ENCODE measurements around the gene QPCTL. TPM values are rescaled to one million over a fixed set of nuclear protein-coding genes. Genes with fewer than 3 reads are reported as not detected.

QPCTL gene
- total and polyA plus RNA-seq, 9 of the 15 experiments (the other 6 are each of a cell fraction or from before 2014, with no cell fraction given) = 0.99 to 31.3 (median 12.7) TPM

DNA sequence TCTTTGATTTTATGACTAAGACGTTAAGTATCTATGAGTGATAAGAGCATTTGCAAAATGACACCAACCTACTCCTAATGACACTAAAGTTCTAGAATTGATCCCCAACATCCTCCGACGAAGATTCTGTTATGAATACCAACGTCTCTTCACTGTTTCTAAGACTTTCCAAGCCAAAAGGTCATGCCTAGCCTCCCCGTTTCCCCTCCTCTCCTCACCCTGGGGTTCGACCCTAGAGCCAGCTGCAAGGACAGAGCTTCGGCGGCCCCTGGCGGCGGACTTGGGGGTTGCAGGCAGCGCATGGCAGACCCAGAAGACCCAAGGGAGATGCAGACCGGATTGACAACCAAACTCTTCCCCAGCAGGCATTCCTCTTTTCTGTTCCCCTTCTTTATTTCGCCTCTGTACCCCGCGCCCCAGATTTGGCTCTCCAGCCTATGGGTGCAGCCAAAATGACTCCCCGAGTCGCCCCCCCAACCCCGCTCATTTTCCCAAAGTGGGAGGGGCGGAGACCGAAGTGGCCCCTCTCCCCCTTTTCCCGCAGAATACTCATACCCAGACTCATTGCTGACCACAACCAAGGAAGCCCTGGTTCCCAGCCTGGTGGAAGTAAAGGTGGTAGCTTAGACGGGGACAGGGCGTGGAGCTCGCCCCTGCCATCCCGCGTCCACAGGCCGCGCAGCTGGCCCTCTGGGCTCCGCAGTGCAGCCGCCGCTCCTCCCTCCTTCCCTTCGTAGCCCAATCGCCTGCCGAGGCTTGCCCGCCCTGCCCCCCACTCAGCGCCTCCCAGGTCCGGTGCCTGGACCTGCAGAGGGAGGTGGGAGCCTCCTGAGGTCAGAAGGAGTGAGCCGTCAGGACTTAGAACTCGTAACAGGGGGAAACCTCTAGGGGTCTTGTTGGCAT lies 49.2 kb upstream of the QPCTL start (continued):
- no peak for TF ChIP-seq FUS (optimal IDR thresholded peaks at IDR 0.05; ENCODE audit: low read depth, low read length)
- peak; percentile 13 for TF ChIP-seq GTF3C2 (IDR thresholded peaks at IDR 0.05; ENCODE audit: borderline replicate concordance, extremely low read depth, insufficient read length)
- 0 out of 3 replicates have a peak, but pooled peaks of 1 of the 2 experiments have one; percentile 15 for TF ChIP-seq CBX3 (IDR thresholded peaks at IDR 0.05; ENCODE audit: borderline replicate concordance in 1 of 2, low read length in 2 of 2)
- TF ChIP-seq PRPF4 (IDR thresholded peaks at IDR 0.05; ENCODE audit: insufficient read depth, low read depth, low read length, poor library complexity, severe bottlenecking) = no peak
- no peak; the same call in 1 of the 2 replicates for TF ChIP-seq LCOR (CRISPR knock-in tag; IDR thresholded peaks at IDR 0.05)
- TF ChIP-seq HCFC1 (IDR thresholded peaks at IDR 0.05; ENCODE audit: low read depth, low read length) = no peak
- TF ChIP-seq MLLT1 (IDR thresholded peaks at IDR 0.05) = no peak
- no peak for TF ChIP-seq POLR3G (IDR thresholded peaks at IDR 0.05; ENCODE audit: extremely low read depth, insufficient read length, insufficient replicate concordance)
- no peak for TF ChIP-seq ID3 (CRISPR knock-in tag; IDR thresholded peaks at IDR 0.05)
- TF ChIP-seq ID3 (tag; IDR thresholded peaks at IDR 0.05) = peak; percentile 86
- TF ChIP-seq ZMIZ1 (IDR thresholded peaks at IDR 0.05; ENCODE audit: low read depth in 2 of 2, low read length in 2 of 2) = no peak
- TF ChIP-seq GTF2F1 (IDR thresholded peaks at IDR 0.05; ENCODE audit: low read depth, low read length) = no peak
- 0 out of 2 replicates have a peak, but pooled peaks have one; percentile 39 for TF ChIP-seq RBFOX2 (IDR thresholded peaks at IDR 0.05; ENCODE audit: low read depth, low read length)
- TF ChIP-seq DPF2 (IDR thresholded peaks at IDR 0.05) = peak; percentile 39; the same call in 1 of the 2 replicates
- TF ChIP-seq ZNF696 (CRISPR knock-in tag; conservative IDR thresholded peaks at IDR 0.05) = no peak
- TF ChIP-seq ETV1 (tag; conservative IDR thresholded peaks at IDR 0.05; ENCODE audit: low read depth) = no peak
- TF ChIP-seq SMC3 (conservative IDR thresholded peaks at IDR 0.05; ENCODE audit: insufficient read depth, low read depth, low read length) = peak; percentile 94
- no peak for TF ChIP-seq NCOA4 (IDR thresholded peaks at IDR 0.05; ENCODE audit: partially characterized antibody)

Data from K562 (cell line).